Measurements from ENCODE around the gene KBTBD12.

DNA sequence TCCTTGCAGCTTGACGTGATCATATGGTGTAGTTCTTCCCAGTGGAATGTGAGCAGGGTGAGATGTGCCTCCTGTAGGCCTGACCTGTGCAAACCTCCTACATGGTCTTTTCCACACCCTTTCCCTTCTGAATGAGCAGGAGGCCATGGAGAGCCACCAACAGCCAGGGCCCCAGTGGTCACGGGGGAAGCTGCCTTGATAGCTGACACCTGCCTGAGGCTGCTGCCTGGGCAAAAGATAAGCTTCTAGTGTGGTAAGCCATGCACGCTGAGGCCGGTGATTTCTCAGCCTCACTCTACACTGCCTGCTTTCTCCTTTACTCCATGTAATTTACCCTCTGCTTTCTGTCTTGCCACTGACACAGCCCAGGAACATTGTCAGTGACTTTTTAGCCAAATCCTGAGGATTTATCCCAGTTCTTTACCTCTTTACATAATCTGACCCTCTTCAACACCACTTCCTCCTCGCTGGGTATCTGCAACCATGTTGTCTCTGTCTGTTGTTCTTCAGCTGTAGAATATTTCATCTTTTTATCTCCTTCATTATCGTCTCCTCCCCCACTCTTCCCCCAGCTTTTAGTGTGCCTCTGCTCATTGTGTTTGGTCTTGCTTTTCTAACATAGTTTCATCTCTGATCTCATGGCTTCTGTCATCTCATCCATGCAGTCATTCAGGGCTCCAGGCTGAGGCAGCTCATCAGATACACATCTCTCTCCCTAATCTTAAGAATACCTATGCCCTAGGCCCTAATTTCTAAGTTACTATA, 11.2 kb upstream of the KBTBD12 start:
- TF ChIP-seq, protein P1, sequence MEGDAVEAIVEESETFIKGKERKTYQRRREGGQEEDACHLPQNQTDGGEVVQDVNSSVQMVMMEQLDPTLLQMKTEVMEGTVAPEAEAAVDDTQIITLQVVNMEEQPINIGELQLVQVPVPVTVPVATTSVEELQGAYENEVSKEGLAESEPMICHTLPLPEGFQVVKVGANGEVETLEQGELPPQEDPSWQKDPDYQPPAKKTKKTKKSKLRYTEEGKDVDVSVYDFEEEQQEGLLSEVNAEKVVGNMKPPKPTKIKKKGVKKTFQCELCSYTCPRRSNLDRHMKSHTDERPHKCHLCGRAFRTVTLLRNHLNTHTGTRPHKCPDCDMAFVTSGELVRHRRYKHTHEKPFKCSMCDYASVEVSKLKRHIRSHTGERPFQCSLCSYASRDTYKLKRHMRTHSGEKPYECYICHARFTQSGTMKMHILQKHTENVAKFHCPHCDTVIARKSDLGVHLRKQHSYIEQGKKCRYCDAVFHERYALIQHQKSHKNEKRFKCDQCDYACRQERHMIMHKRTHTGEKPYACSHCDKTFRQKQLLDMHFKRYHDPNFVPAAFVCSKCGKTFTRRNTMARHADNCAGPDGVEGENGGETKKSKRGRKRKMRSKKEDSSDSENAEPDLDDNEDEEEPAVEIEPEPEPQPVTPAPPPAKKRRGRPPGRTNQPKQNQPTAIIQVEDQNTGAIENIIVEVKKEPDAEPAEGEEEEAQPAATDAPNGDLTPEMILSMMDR (IDR thresholded peaks at IDR 0.05; ENCODE audit: poor library complexity) = no peak
- no peak for TF ChIP-seq EZH2 (IDR thresholded peaks at IDR 0.05; ENCODE audit: borderline replicate concordance)
